Brain microvascular endothelial cell (primary cell): ENCODE results near the gene KCTD6.

ENCODE experiments used
- DNase-seq: peaks from one replicate; pipeline ENCODE4 v3.0.0-alpha.2; 2020
- H3K27ac ChIP-seq: fragments of 250-450 bp; sonication (Bioruptor Pico); 2 replicates; pipeline ENCODE4 v1.5.1; 2020; ENCODE audit warnings: mild to moderate bottlenecking, moderate library complexity
- H3K27me3 ChIP-seq: fragments of 250-450 bp; sonication (Bioruptor Pico); replicated peaks from 2 replicates; pipeline ENCODE4 v1.5.1; 2020; ENCODE audit warnings: mild to moderate bottlenecking
- H3K36me3 ChIP-seq: fragments of 250-450 bp; sonication (Bioruptor Pico); replicated peaks from 2 replicates; pipeline ENCODE4 v1.5.1; 2020; ENCODE audit warnings: mild to moderate bottlenecking
- H3K4me3 ChIP-seq: 2 replicates; pipeline ENCODE4 v1.5.1; 2011; ENCODE audit warnings: low read depth, mild to moderate bottlenecking, control low read depth, low read length, moderate library complexity
- CTCF ChIP-seq: IDR thresholded peaks from 2 replicates; pipeline ENCODE4 v1.5.1; 2011; ENCODE audit warnings: low read depth, mild to moderate bottlenecking, moderate library complexity, low read length, control low read depth, inconsistent platforms; ENCODE audit errors: missing control alignments
- in situ Hi-C: cut with HindIII; loops from 2 replicates; pipeline ENCODE4 v1.10.0; 2017; ENCODE audit warnings: low sequenced_read_pairs, low pct_ligation_motif_present

KCTD6 gene

GRCh38 chr3:58514405-58514804 is 22.5 kb downstream of the KCTD6 start:
- H3K27me3 ChIP-seq, result no peaks in the 10 kb centered on the region
- in situ Hi-C loops, result no loop called here
- no peak for DNase-seq
- no peaks in the 10 kb centered on the region for H3K36me3 ChIP-seq
- no peak overlapping the region for H3K27ac ChIP-seq
- no peak for TF ChIP-seq CTCF
- H3K4me3 ChIP-seq, result no peak overlapping the region

- no peaks in the 10 kb centered on the region for H3K36me3 ChIP-seq
- no peak overlapping the region for H3K4me3 ChIP-seq
- H3K27ac ChIP-seq, result no peak overlapping the region
- in situ Hi-C loops, result no loop called here
- TF ChIP-seq CTCF, result no peak
- H3K27me3 ChIP-seq, result no peaks in the 10 kb centered on the region
- no peak for DNase-seq
These were observed 26.4 kb downstream of the KCTD6 start for GRCh38 chr3:58518291-58518789.

- in situ Hi-C loops, result no loop called here
- H3K27me3 ChIP-seq, result no peaks in the 10 kb centered on the region
- H3K4me3 ChIP-seq, result no peak overlapping the region
- TF ChIP-seq CTCF, result no peak
- H3K36me3 ChIP-seq, result no peaks in the 10 kb centered on the region
- no peak overlapping the region for H3K27ac ChIP-seq
- DNase-seq, result no peak
These were observed 27.9 kb downstream of the KCTD6 start for GRCh38 chr3:58519668-58520402.

GRCh38 chr3:58520403-58521335 is 28.8 kb downstream of the KCTD6 start:
- DNase-seq, result no peak
- no peak overlapping the region for H3K4me3 ChIP-seq
- no peaks in the 10 kb centered on the region for H3K36me3 ChIP-seq
- no peak overlapping the region for H3K27ac ChIP-seq
- in situ Hi-C loops, result no loop called here
- TF ChIP-seq CTCF, result no peak
- H3K27me3 ChIP-seq, result no peaks in the 10 kb centered on the region

GRCh38 chr3:58521336-58521670 is 29.4 kb downstream of the KCTD6 start:
- in situ Hi-C loops, result no loop called here
- Histone ChIP-seq H3K36me3 (no peaks in the 10 kb centered on the region), H3K4me3 (no peak overlapping the region), H3K27me3 (no peaks in the 10 kb centered on the region), H3K27ac (no peak overlapping the region)
- no peak for DNase-seq
- no peak for TF ChIP-seq CTCF
